ENCODE data around the gene TMBIM1.

DNA sequence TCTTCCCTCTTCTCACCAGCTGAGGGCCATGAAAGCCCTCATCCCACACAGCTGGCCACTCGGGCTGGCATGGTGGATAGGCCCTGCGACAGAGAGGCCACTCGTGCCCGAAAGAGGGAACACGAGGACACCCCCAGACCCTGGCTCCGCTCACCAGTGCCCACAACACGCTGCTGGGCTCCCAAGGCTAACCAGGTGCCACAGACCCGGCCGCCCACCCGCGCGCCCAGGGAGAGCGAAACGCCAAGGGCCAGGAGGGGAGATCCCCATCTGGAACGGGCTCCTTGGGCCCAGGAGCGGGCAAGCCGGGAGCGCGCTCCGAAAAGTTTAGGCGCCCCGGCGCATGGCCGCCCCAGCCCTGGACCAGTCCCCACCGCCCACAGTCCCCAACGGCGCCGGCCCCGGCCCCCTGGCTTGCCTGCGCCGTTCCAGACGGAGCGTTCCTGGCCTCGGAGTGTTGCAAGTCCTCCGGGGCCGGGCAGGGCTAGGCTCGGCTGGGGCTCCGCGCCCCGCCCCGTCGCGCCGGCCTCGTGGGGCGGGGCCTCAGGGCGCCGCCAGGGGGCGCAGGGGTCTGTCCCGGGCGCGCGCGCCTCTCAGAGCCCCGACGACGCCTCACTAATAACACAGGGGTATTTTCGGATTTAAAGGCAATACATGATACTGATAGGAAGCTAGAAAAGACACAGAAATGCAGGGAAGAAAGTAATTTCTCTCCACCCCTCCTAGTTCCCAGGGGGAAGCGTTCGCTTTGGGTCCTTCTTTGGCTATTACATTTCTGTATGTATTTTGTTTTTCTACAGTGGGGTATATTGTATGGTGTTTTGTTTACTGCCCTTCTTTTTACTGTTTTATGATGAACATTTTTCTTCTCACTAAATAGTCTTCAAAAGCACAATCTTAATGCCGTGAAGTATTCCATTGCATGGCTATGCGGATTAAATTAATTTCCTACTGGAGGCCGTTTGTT lies at the start of gene TMBIM1:
- TF ChIP-seq, protein P1, sequence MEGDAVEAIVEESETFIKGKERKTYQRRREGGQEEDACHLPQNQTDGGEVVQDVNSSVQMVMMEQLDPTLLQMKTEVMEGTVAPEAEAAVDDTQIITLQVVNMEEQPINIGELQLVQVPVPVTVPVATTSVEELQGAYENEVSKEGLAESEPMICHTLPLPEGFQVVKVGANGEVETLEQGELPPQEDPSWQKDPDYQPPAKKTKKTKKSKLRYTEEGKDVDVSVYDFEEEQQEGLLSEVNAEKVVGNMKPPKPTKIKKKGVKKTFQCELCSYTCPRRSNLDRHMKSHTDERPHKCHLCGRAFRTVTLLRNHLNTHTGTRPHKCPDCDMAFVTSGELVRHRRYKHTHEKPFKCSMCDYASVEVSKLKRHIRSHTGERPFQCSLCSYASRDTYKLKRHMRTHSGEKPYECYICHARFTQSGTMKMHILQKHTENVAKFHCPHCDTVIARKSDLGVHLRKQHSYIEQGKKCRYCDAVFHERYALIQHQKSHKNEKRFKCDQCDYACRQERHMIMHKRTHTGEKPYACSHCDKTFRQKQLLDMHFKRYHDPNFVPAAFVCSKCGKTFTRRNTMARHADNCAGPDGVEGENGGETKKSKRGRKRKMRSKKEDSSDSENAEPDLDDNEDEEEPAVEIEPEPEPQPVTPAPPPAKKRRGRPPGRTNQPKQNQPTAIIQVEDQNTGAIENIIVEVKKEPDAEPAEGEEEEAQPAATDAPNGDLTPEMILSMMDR (IDR thresholded peaks at IDR 0.05): peak; percentile 99
- TF ChIP-seq SIN3A (IDR thresholded peaks at IDR 0.05; ENCODE audit: borderline replicate concordance, insufficient read depth, low read depth, low read length): peak; percentile 60; the same call in 1 of the 2 replicates
- TF ChIP-seq POLR2AphosphoS5 (IDR thresholded peaks at IDR 0.05; ENCODE audit: low read depth, low read length): peak; percentile 46
- TF ChIP-seq, protein P2, sequence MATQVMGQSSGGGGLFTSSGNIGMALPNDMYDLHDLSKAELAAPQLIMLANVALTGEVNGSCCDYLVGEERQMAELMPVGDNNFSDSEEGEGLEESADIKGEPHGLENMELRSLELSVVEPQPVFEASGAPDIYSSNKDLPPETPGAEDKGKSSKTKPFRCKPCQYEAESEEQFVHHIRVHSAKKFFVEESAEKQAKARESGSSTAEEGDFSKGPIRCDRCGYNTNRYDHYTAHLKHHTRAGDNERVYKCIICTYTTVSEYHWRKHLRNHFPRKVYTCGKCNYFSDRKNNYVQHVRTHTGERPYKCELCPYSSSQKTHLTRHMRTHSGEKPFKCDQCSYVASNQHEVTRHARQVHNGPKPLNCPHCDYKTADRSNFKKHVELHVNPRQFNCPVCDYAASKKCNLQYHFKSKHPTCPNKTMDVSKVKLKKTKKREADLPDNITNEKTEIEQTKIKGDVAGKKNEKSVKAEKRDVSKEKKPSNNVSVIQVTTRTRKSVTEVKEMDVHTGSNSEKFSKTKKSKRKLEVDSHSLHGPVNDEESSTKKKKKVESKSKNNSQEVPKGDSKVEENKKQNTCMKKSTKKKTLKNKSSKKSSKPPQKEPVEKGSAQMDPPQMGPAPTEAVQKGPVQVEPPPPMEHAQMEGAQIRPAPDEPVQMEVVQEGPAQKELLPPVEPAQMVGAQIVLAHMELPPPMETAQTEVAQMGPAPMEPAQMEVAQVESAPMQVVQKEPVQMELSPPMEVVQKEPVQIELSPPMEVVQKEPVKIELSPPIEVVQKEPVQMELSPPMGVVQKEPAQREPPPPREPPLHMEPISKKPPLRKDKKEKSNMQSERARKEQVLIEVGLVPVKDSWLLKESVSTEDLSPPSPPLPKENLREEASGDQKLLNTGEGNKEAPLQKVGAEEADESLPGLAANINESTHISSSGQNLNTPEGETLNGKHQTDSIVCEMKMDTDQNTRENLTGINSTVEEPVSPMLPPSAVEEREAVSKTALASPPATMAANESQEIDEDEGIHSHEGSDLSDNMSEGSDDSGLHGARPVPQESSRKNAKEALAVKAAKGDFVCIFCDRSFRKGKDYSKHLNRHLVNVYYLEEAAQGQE (IDR thresholded peaks at IDR 0.05; ENCODE audit: insufficient read depth in 1 of 2, low read depth in 2 of 2, low read length in 1 of 2): 0 out of 4 replicates have a peak, but pooled peaks of 1 of the 2 experiments have one; percentile 9
- no peak for TF ChIP-seq TCF7L2 (IDR thresholded peaks at IDR 0.05; ENCODE audit: low read depth, low read length)
